NCI-H82 treated with DMSO at 0.1 percent for 48 hours (cell line): ENCODE data around the gene SLC2A9.

Experiments
- DNase-seq: peaks from one replicate; lab custom pipeline; 2025; ENCODE audit not compliant: unreplicated experiment; lab: John Stamatoyannopoulos, UW

The SLC2A9 gene

GRCh38 chr4:10021653-10022023 is 341 bp upstream of the SLC2A9 start:
- DNase-seq: no peak

- no peak for DNase-seq
Observed at GRCh38 chr4:10020106-10020505, 1.2 kb downstream of the SLC2A9 start.

GRCh38 chr4:10019521-10020051 is 1.7 kb downstream of the SLC2A9 start:
- no peak for DNase-seq

DNA sequence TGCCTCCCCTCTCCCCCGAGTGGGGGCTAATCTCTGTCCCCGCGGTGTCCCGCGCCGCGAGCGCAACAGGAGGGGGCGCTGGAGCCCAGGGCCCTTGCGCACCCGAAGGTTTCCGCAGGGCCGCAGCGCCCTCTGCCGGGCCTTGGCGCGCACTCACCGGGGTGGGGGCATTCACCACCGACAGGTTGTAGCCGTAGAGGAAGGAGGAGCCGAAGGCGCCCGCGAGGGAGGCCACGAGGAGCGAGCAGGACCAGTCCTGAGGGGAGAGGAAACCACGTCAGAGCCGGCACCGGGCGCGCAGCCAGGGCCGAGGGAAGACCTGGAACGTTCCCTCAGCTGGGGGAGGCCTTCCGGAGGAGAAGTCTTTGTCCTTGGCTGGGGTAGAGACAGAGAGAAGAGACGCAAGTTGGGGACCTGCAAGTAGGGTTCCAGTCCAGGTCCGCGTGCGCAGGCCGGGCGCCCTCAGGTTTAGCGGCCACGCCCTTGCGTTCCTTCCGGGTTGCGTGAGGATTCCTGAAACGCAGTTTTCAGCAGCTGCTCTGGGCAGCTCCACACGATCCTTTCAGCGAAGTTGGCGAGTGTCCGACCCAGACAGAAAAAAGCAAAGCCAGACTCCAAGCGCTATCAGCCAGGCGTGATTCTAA is 2.4 kb downstream of the SLC2A9 start:
- DNase-seq: peak; percentile 31

DNA sequence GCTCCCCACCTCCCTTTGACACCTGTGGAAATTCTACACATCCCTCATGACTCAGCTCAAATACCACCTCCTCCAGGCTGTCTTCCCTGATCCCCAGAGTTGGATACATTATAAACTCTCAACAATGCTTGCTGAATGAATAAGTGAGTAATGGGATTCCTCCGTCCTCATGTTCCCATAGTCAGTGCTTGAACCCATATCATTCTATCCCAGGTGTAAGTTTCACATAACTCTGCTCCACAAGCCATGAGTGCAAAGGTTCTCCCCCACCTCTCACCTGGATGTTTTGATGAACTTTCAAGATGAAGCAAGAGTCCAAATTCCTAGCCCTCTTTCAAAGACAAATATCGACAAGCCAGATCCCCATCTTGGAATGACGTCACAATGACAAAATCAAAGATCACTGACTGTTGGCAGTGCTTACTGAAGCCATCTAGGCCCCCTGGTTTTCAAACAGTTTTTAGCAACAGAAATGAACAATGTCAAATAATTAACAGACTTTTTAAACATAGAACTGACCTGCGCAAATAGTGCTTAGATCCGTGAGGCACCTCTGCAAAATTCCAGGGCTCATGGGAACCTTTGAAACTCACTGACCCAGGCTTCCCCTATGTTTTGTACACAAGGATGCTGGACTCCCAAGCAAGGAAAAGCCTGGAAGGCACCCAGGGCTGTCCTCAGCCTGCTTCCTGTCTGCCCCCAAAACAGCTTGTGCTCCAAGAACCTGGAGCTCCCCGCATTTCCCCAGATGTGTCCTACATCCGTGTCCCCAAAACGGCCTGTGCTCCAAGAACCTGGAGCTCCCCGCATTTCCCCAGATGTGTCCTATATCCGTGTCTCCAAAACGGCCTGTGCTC is 4.0 kb downstream of the SLC2A9 start:
- DNase-seq: no peak

GRCh38 chr4:10016169-10016568 is 5.1 kb downstream of the SLC2A9 start:
- DNase-seq: no peak

- peak; percentile 30 for DNase-seq
Observed at GRCh38 chr4:10015140-10015753, 6.0 kb downstream of the SLC2A9 start.

GRCh38 chr4:10013722-10014121 is 7.6 kb downstream of the SLC2A9 start:
- peak; percentile 6 for DNase-seq

- DNase-seq: no peak
Observed at GRCh38 chr4:10011885-10012284, 9.4 kb downstream of the SLC2A9 start.

- no peak for DNase-seq
Observed at GRCh38 chr4:10011277-10011676, 10.0 kb downstream of the SLC2A9 start.

DNA sequence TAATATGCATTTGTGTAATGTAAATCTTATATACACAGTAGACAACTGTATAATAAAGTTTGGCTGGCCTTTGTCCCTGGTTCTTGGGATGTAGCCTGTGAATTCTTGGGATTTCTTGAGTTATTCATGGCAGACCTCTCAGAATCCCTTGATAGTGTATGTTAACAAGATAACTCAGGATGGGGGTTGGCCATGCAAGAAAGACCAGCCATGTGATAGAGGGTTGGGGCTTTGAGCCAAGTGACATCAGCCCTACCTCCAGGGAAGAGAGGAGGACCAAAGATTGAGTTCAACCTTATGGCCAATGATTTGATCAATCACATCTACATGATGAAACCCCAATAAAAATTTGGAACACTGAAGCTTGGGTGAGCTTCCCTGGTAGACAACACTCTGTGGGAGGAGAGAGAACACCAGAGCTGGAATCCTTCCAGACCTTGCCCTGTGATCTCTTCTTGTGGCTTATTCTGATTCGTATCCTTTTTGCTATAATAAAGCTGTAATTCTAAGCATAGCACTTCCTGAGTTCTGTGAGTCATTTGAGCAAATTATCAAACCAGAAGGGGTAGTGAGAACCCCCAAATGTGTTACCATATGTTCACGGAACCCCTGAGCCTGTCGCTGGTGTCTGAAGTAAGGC is 11.3 kb downstream of the SLC2A9 start:
- DNase-seq: no peak

DNA sequence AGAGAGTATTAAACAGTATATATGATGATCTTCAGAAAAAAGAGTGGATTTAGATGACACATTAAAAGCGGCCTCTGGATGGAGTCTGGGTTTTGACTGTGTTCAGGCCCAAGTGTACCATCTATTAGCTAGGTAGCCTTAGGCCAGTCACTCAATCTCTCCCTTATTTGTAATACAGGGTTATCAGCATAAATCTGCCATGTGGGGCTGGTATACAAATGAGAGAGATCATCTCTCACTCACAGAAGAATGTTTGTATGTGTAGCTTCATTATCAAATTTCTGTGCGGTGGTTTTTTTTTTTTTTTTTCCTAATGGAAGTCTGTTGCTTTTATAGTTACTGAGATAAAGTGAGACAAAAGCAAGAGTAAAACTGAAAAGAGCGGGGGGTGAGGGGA is 12.7 kb downstream of the SLC2A9 start:
- DNase-seq: no peak

- DNase-seq: no peak
Observed at GRCh38 chr4:10007793-10008608, 13.3 kb downstream of the SLC2A9 start.

DNA sequence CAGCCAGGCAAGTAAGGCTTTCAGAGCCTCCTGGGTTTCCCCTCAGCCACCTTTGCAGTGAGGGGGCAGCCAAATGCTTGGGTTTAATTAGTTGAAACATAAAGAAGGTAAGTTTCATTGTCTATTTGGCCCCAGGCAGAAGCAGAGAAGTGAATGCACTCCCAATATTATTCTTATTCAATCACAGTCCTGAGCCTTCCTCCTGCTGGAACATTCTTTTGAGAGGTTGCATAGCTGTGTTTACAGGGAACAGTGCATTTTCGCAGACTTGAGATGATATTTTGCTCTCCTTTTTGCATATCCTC is 13.9 kb downstream of the SLC2A9 start:
- DNase-seq: no peak

GRCh38 chr4:10006601-10007435 is 14.5 kb downstream of the SLC2A9 start:
- DNase-seq: no peak

DNA sequence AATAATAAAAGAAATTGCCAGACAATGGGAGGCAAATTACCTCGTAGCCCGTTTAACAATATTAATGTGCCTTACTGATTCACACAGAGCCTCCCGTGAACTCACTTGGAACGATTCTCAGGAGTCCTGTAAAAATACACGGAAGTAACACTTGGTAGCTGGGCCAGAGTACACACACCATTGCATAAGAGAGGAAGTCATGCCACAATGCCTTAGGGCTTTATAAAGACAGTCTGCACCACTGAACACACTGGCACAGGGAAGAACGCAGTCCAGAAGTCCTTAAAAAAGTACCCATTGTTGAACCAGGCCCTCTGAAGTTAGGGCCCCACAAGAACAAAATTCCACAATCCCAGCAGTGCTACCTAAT is 15.1 kb downstream of the SLC2A9 start:
- DNase-seq: no peak

GRCh38 chr4:10005632-10006031 is 15.7 kb downstream of the SLC2A9 start:
- no peak for DNase-seq

- DNase-seq: no peak
Observed at GRCh38 chr4:10003666-10004065, 17.6 kb downstream of the SLC2A9 start.

- no peak for DNase-seq
Observed at GRCh38 chr4:10002278-10002677, 19.0 kb downstream of the SLC2A9 start.

DNA sequence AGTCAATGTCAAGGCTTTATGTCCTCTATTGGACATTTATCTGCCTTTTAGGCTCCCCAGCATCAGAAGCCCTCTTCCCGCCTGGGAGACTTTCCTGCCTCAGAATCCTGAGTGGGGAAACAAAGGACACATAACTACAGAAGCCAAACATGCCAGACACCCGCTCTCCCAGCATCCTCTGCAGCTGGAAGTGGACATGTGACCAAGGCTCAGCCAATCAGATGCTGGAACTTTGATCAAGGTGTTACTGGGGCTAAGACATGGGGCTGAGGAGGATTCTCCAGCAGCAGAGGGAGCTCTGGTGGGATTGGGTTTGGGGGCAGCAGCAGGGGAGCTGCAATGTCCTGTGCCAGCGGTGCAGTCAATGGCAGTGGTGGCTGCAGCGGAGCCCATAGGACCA is 19.5 kb downstream of the SLC2A9 start:
- no peak for DNase-seq
